Transverse colon (tissue), 4 donors: ENCODE results near the gene PHACTR3. TPM values are rescaled to one million over a fixed set of nuclear protein-coding genes. Genes with fewer than 3 reads are reported as not detected.

Source experiments
- DNase-seq: peaks from one replicate; pipeline ENCODE4 v3.0.0-alpha.2; 2019
- H3K27ac ChIP-seq, 4 donors: fragments of 200-600 bp; sonication (generic); 2 replicates each; pipeline ENCODE4 v1.5.1; 2016 to 2018; ENCODE audit warnings: inconsistent platforms in 4 of 4
- H3K27me3 ChIP-seq: fragments of 200-600 bp; sonication (generic); 2 replicates; pipeline ENCODE4 v1.5.1; 2017; ENCODE audit warnings: inconsistent platforms
- H3K36me3 ChIP-seq, 4 donors: fragments of 200-600 bp; sonication (generic); 2 replicates each; pipeline ENCODE4 v1.5.1; 2017 to 2019; ENCODE audit warnings: inconsistent platforms in 4 of 4
- H3K4me1 ChIP-seq, 4 donors: fragments of 200-600 bp; sonication (generic); 2 replicates each; pipeline ENCODE4 v1.5.1; 2017 to 2020; ENCODE audit warnings: inconsistent platforms in 4 of 4
- H3K4me3 ChIP-seq, 4 donors: fragments of 200-600 bp; sonication (generic); 1 replicate in 1 of 4; 2 replicates in 3 of 4; pipeline versions ENCODE4 v1.5.1 to v1.6.1; 2017 to 2019; ENCODE audit warnings: inconsistent platforms in 4 of 4
- H3K9me3 ChIP-seq, 2 donors: fragments of 200-600 bp; sonication (generic); 2 replicates each; pipeline ENCODE4 v1.5.1; 2017 to 2019; ENCODE audit warnings: inconsistent platforms in 2 of 2
- CTCF ChIP-seq, 5 experiments: fragments of 200-600 bp in 3 of 5; fragments of 450-650 bp in 2 of 5; sonication (generic) in 3 of 5; IDR thresholded peaks; 1 replicate in 2 of 5; 2 replicates in 3 of 5; pipeline ENCODE4 v1.5.1; 2016 to 2017; ENCODE audit warnings: antibody characterized with exemption in 5 of 5, inconsistent platforms in 3 of 5, mild to moderate bottlenecking in 2 of 5, moderate library complexity in 1 of 5
- EP300 ChIP-seq: sonication (generic); formaldehyde crosslinking; IDR thresholded peaks from one replicate; pipeline ENCODE4 v1.6.1; 2017; ENCODE audit warnings: antibody characterized with exemption, low read depth
- POLR2A ChIP-seq: fragments of 450-650 bp; IDR thresholded peaks from one replicate; pipeline ENCODE4 v1.6.1; 2016; ENCODE audit warnings: antibody characterized with exemption, mild to moderate bottlenecking, moderate library complexity
- POLR2AphosphoS5 ChIP-seq, 3 donors: sonication (generic); formaldehyde crosslinking; IDR thresholded peaks; one replicate each; pipeline ENCODE4 v1.6.1; 2016; ENCODE audit warnings: antibody characterized with exemption in 3 of 3
- WGBS, 2 donors: methylation state at CpG; one replicate each; pipeline ENCODE4 v1.1.5; 2018; ENCODE audit warnings: low coverage in 1 of 2; 5-methylcytosine and 5-hydroxymethylcytosine counted together
- in situ Hi-C, 4 donors: fragments of 200-750 bp; cut with MboI; loops; one replicate each; pipeline versions ENCODE4 v1.15.0 to v1.15.1; 2017; ENCODE audit warnings: low sequenced_read_pairs in 3 of 4, low pct_ligation_motif_present in 1 of 4, low pct_unique_long_range_greater_than_20kb in 1 of 4
- intact Hi-C: fragments of 100-400 bp; cut with DNase I; formaldehyde crosslinking; loops from one replicate; pipeline ENCODE4 v1.15.1; 2023; ENCODE audit warnings: low total_unique reads
- total RNA-seq, 4 donors: library from RNA; depleted of rRNA; stranded (reverse); fragments of >200 nt; gene quantifications; one replicate each; pipeline ENCODE4 v1.1.0, GENCODE V29; 2016

Gene PHACTR3
- total RNA-seq, 4 donors from 2014 or later, result 1.6 to 7.1 (median 5.6) TPM

GRCh38 chr20:59857966-59858365, 253.6 kb downstream of the PHACTR3 start:
- Histone ChIP-seq H3K4me3 (no peak overlapping the region), H3K9me3 (no peaks in the 10 kb centered on the region), H3K27ac (no peak overlapping the region), H3K36me3 (no peaks in the 10 kb centered on the region), H3K27me3 (no peaks in the 10 kb centered on the region), H3K4me1 (no peaks in the 10 kb centered on the region)
- TF ChIP-seq CTCF (IDR thresholded peaks at IDR 0.05) (no peak), POLR2AphosphoS5 (IDR thresholded peaks at IDR 0.05) (no peak), POLR2A (no peak), EP300 (no peak)
- intact Hi-C loops (no loop called here), in situ Hi-C loops (no loop called here)
- no peak for DNase-seq
- 57 to 100% methylated on average over 1 to 2 of the region's 2 CpGs for WGBS, 2 donors

- Histone ChIP-seq H3K4me1 (no peaks in the 10 kb centered on the region), H3K36me3 (no peaks in the 10 kb centered on the region), H3K4me3 (no peak overlapping the region), H3K27me3 (no peaks in the 10 kb centered on the region), H3K9me3 (no peaks in the 10 kb centered on the region), H3K27ac (no peak overlapping the region)
- in situ Hi-C loops (no loop called here), intact Hi-C loops (no loop called here)
- WGBS, 2 donors, result 83 to 90% methylated on average over 2 to 5 of the region's 5 CpGs
- TF ChIP-seq POLR2AphosphoS5 (IDR thresholded peaks at IDR 0.05), result no peak
- no peak for TF ChIP-seq EP300
- no peak for TF ChIP-seq POLR2A
- TF ChIP-seq CTCF (IDR thresholded peaks at IDR 0.05), result no peak
- no peak for DNase-seq
These were observed 254.1 kb downstream of the PHACTR3 start for GRCh38 chr20:59858425-59858824.

- Histone ChIP-seq H3K27ac (no peak overlapping the region), H3K27me3 (no peaks in the 10 kb centered on the region), H3K4me1 (no peaks in the 10 kb centered on the region), H3K9me3 (no peaks in the 10 kb centered on the region), H3K4me3 (no peak overlapping the region), H3K36me3 (no peaks in the 10 kb centered on the region)
- in situ Hi-C loops (no loop called here), intact Hi-C loops (no loop called here)
- WGBS, 2 donors, result 80 to 81% methylated on average over 4 of the region's 4 CpGs
- no peak for DNase-seq
- TF ChIP-seq CTCF (IDR thresholded peaks at IDR 0.05) (no peak), POLR2A (no peak), POLR2AphosphoS5 (IDR thresholded peaks at IDR 0.05) (no peak)
These were observed 257.1 kb downstream of the PHACTR3 start for GRCh38 chr20:59861401-59861800.

GRCh38 chr20:59863058-59863457, 258.7 kb downstream of the PHACTR3 start:
- intact Hi-C loops (no loop called here), in situ Hi-C loops (no loop called here)
- WGBS, 2 donors, result 85 to 90% methylated on average over 3 of the region's 3 CpGs
- TF ChIP-seq POLR2A (no peak), EP300 (no peak), CTCF (IDR thresholded peaks at IDR 0.05) (no peak), POLR2AphosphoS5 (IDR thresholded peaks at IDR 0.05) (no peak)
- Histone ChIP-seq H3K36me3 (no peaks in the 10 kb centered on the region), H3K4me1 (no peaks in the 10 kb centered on the region), H3K27ac (no peak overlapping the region), H3K27me3 (no peaks in the 10 kb centered on the region), H3K4me3 (no peak overlapping the region), H3K9me3 (no peaks in the 10 kb centered on the region)
- no peak for DNase-seq
